Mesendoderm (in vitro differentiated cells): Measurements from ENCODE around the gene KITLG.

Experiments
- DNase-seq: peaks from one replicate; pipeline ENCODE4 v3.0.0; 2013
- H2AK5ac ChIP-seq: 2 replicates; pipeline ENCODE4 v1.6.1; 2013; ENCODE audit warnings: low read length, inconsistent platforms
- H2BK120ac ChIP-seq: 2 replicates; pipeline ENCODE4 v1.6.1; 2013; ENCODE audit warnings: low read depth, mild to moderate bottlenecking, low read length, moderate library complexity, mixed read lengths
- H2BK15ac ChIP-seq: replicated peaks from 2 replicates; pipeline ENCODE4 v1.6.1; 2013; ENCODE audit warnings: low read depth, mild to moderate bottlenecking, moderate library complexity
- H2BK5ac ChIP-seq: 2 replicates; pipeline ENCODE4 v1.6.1; 2013; ENCODE audit warnings: low read length, inconsistent platforms
- H3K18ac ChIP-seq: 2 replicates; pipeline ENCODE4 v1.6.1; 2013; ENCODE audit warnings: mild to moderate bottlenecking, low read length, mixed read lengths
- H3K23ac ChIP-seq: one replicate; pipeline ENCODE4 v1.6.1; 2013; ENCODE audit warnings: low read length
- H3K27ac ChIP-seq: 2 replicates; pipeline ENCODE4 v1.5.1; 2013; ENCODE audit warnings: low read depth, mild to moderate bottlenecking, inconsistent platforms, low read length, moderate library complexity
- H3K27me3 ChIP-seq: 2 replicates; pipeline ENCODE4 v1.6.1; 2013; ENCODE audit warnings: low read length, control low read depth, mild to moderate bottlenecking, inconsistent platforms; ENCODE audit not compliant: insufficient read depth, poor library complexity
- H3K36me3 ChIP-seq: 2 replicates; pipeline ENCODE4 v1.6.1; 2013; ENCODE audit warnings: low read length, inconsistent platforms; ENCODE audit not compliant: control insufficient read depth, insufficient read depth
- H3K4ac ChIP-seq: one replicate; pipeline ENCODE4 v1.6.1; 2013; ENCODE audit warnings: low read depth, mild to moderate bottlenecking, low read length, moderate library complexity
- H3K4me1 ChIP-seq: 2 replicates; pipeline ENCODE4 v1.6.1; 2013; ENCODE audit warnings: low read depth, low read length, inconsistent platforms; ENCODE audit not compliant: control insufficient read depth
- H3K4me2 ChIP-seq: 2 replicates; pipeline ENCODE4 v1.6.1; 2013; ENCODE audit warnings: low read length
- H3K4me3 ChIP-seq: 2 replicates; pipeline ENCODE4 v1.5.1; 2013; ENCODE audit warnings: mild to moderate bottlenecking, low read length
- H3K56ac ChIP-seq: one replicate; pipeline ENCODE4 v1.6.1; 2013; ENCODE audit warnings: low read length
- H3K79me1 ChIP-seq: 2 replicates; pipeline ENCODE4 v1.6.1; 2013; ENCODE audit warnings: low read length, inconsistent platforms
- H3K79me2 ChIP-seq: 2 replicates; pipeline ENCODE4 v1.6.1; 2013; ENCODE audit warnings: mild to moderate bottlenecking, low read length; ENCODE audit not compliant: control insufficient read depth, insufficient read depth
- H3K9ac ChIP-seq: 2 replicates; pipeline ENCODE4 v1.6.1; 2013; ENCODE audit warnings: low read length, inconsistent platforms
- H4K5ac ChIP-seq: one replicate; pipeline ENCODE4 v1.6.1; 2013; ENCODE audit warnings: low read length
- H4K8ac ChIP-seq: one replicate; pipeline ENCODE4 v1.6.1; 2013; ENCODE audit warnings: low read depth, mild to moderate bottlenecking, control low read depth, low read length, moderate library complexity
- WGBS: extraction: QIAGEN DNeasy Blood & Tissue Kit; methylation state at CpG from one replicate; pipeline ENCODE4 v1.1.7; 2013; ENCODE audit warnings: low lambda C conversion rate, missing lambda C conversion rate; ENCODE audit not compliant: insufficient coverage; ENCODE audit errors: extremely low coverage; 5-methylcytosine and 5-hydroxymethylcytosine counted together

Gene KITLG

DNA sequence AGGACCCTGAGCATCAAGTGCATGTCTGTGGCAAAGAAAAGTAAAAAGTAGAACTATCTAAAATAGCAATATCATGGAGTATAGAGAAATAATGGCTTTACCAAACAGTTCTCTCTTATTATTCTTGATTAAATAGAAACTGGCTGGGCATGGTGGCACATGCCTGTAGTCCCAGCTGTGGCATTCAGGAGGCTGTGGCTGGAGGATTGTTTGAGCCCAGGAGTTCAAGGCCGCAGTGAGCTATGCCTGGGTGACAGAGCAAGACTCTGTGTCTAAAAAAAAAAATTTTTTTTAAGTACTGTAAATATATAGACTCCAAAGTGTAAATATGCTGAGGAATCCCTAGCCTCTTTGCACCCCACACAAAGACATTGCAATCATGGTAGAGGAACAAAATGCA, 121.9 kb downstream of the KITLG start:
- no peak overlapping the region for H3K27ac ChIP-seq
- no CpG with 5 or more reads among the region's 1 CpG for WGBS

GRCh38 chr12:88453323-88453722, 126.9 kb downstream of the KITLG start:
- DNase-seq: no peak
- H3K79me1 ChIP-seq: no peaks in the 10 kb centered on the region
- no peak overlapping the region for H3K23ac ChIP-seq
- H4K5ac ChIP-seq: no peak overlapping the region
- H3K18ac ChIP-seq: no peak overlapping the region
- no peak overlapping the region for H3K4me2 ChIP-seq
- H4K8ac ChIP-seq: no peak overlapping the region
- H3K4me1 ChIP-seq: no peaks in the 10 kb centered on the region
- no peaks in the 10 kb centered on the region for H3K79me2 ChIP-seq
- H3K4ac ChIP-seq: no peak overlapping the region
- no peak overlapping the region for H2AK5ac ChIP-seq
- H2BK120ac ChIP-seq: no peak overlapping the region
- no peak overlapping the region for H2BK15ac ChIP-seq
- H2BK5ac ChIP-seq: no peak overlapping the region
- no peak overlapping the region for H3K56ac ChIP-seq
- H3K4me3 ChIP-seq: no peak overlapping the region
- no peak overlapping the region for H3K27ac ChIP-seq
- H3K36me3 ChIP-seq: no peaks in the 10 kb centered on the region
- H3K27me3 ChIP-seq: no peaks in the 10 kb centered on the region
- H3K9ac ChIP-seq: no peak overlapping the region

More for the DNA sequence above, 121.9 kb downstream of the KITLG start:
- Histone ChIP-seq H3K18ac (no peak overlapping the region), H2BK120ac (no peak overlapping the region), H2BK15ac (no peak overlapping the region), H3K56ac (no peak overlapping the region), H3K36me3 (no peaks in the 10 kb centered on the region), H4K5ac (no peak overlapping the region), H3K4me3 (no peak overlapping the region), H3K4ac (no peak overlapping the region), H3K27me3 (no peaks in the 10 kb centered on the region), H3K4me1 (no peaks in the 10 kb centered on the region), H3K79me2 (no peaks in the 10 kb centered on the region), H3K9ac (no peak overlapping the region), H3K4me2 (no peak overlapping the region), H2BK5ac (no peak overlapping the region), H3K23ac (no peak overlapping the region), H2AK5ac (no peak overlapping the region), H3K79me1 (no peaks in the 10 kb centered on the region), H4K8ac (no peak overlapping the region)
- no peak for DNase-seq

- Histone ChIP-seq H2BK15ac (no peak overlapping the region), H3K4me2 (no peak overlapping the region), H3K27me3 (no peaks in the 10 kb centered on the region), H3K9ac (no peak overlapping the region), H3K18ac (no peak overlapping the region), H2BK5ac (no peak overlapping the region), H3K36me3 (no peaks in the 10 kb centered on the region), H3K56ac (no peak overlapping the region), H3K79me1 (no peaks in the 10 kb centered on the region), H3K4ac (no peak overlapping the region), H3K23ac (no peak overlapping the region), H3K4me1 (no peaks in the 10 kb centered on the region), H3K27ac (no peak overlapping the region), H4K5ac (no peak overlapping the region), H4K8ac (no peak overlapping the region), H3K79me2 (no peaks in the 10 kb centered on the region), H2BK120ac (no peak overlapping the region), H2AK5ac (no peak overlapping the region), H3K4me3 (no peak overlapping the region)
- no peak for DNase-seq
- no CpG with 5 or more reads among the region's 3 CpGs for WGBS
Observed at GRCh38 chr12:88451205-88451604, 129.1 kb downstream of the KITLG start.

- no peak overlapping the region for H2AK5ac ChIP-seq
- H3K56ac ChIP-seq: no peak overlapping the region
- H3K4me2 ChIP-seq: no peak overlapping the region
- H3K4me1 ChIP-seq: no peaks in the 10 kb centered on the region
- H3K23ac ChIP-seq: no peak overlapping the region
- no peak overlapping the region for H2BK120ac ChIP-seq
- H3K4ac ChIP-seq: no peak overlapping the region
- H3K36me3 ChIP-seq: no peaks in the 10 kb centered on the region
- WGBS: no CpG with 5 or more reads among the region's 1 CpG
- no peaks in the 10 kb centered on the region for H3K27me3 ChIP-seq
- H4K8ac ChIP-seq: no peak overlapping the region
- no peak overlapping the region for H3K4me3 ChIP-seq
- no peak overlapping the region for H2BK5ac ChIP-seq
- no peak overlapping the region for H3K18ac ChIP-seq
- H3K79me2 ChIP-seq: no peaks in the 10 kb centered on the region
- H4K5ac ChIP-seq: no peak overlapping the region
- H3K79me1 ChIP-seq: no peaks in the 10 kb centered on the region
- no peak overlapping the region for H2BK15ac ChIP-seq
- H3K27ac ChIP-seq: no peak overlapping the region
- peak; percentile 73 for DNase-seq
- no peak overlapping the region for H3K9ac ChIP-seq
Observed at GRCh38 chr12:88450136-88450535, 130.1 kb downstream of the KITLG start.

- Histone ChIP-seq H2BK15ac (no peak overlapping the region), H3K18ac (no peak overlapping the region), H2BK120ac (no peak overlapping the region), H3K56ac (no peak overlapping the region), H3K36me3 (no peaks in the 10 kb centered on the region), H3K4ac (no peak overlapping the region), H2AK5ac (no peak overlapping the region), H3K27ac (no peak overlapping the region), H3K9ac (no peak overlapping the region), H3K4me3 (no peak overlapping the region), H2BK5ac (no peak overlapping the region), H4K8ac (no peak overlapping the region), H3K79me2 (no peaks in the 10 kb centered on the region), H3K4me2 (no peak overlapping the region), H3K4me1 (no peaks in the 10 kb centered on the region), H3K27me3 (no peaks in the 10 kb centered on the region), H4K5ac (no peak overlapping the region), H3K23ac (no peak overlapping the region), H3K79me1 (no peaks in the 10 kb centered on the region)
- no CpG with 5 or more reads among the region's 5 CpGs for WGBS
- peak; percentile 21 for DNase-seq
Observed at GRCh38 chr12:88448337-88448915, 131.8 kb downstream of the KITLG start.

- no peak for DNase-seq
- no peak overlapping the region for H2BK120ac ChIP-seq
- no peak overlapping the region for H4K8ac ChIP-seq
- no peaks in the 10 kb centered on the region for H3K79me1 ChIP-seq
- H3K56ac ChIP-seq: no peak overlapping the region
- H3K18ac ChIP-seq: no peak overlapping the region
- no peaks in the 10 kb centered on the region for H3K79me2 ChIP-seq
- H3K4ac ChIP-seq: no peak overlapping the region
- no peaks in the 10 kb centered on the region for H3K4me1 ChIP-seq
- no peak overlapping the region for H2AK5ac ChIP-seq
- no peak overlapping the region for H4K5ac ChIP-seq
- no peak overlapping the region for H2BK5ac ChIP-seq
- no peak overlapping the region for H3K4me2 ChIP-seq
- H2BK15ac ChIP-seq: no peak overlapping the region
- H3K27me3 ChIP-seq: no peaks in the 10 kb centered on the region
- no peak overlapping the region for H3K27ac ChIP-seq
- no peak overlapping the region for H3K9ac ChIP-seq
- H3K23ac ChIP-seq: no peak overlapping the region
- H3K36me3 ChIP-seq: no peaks in the 10 kb centered on the region
- H3K4me3 ChIP-seq: no peak overlapping the region
Observed at GRCh38 chr12:88445705-88446394, 134.4 kb downstream of the KITLG start.
